ENCODE results near the gene CARD10. TPM values are rescaled to one million over a fixed set of nuclear protein-coding genes. Genes with fewer than 3 reads are reported as not detected.

CARD10 gene
- total RNA-seq, 1 donor from 2014 or later, result 57.1 TPM

- no peak for DNase-seq (ENCODE audit: low read depth in 2 of 2)
Observed at GRCh38 chr22:37467391-37467955, 51.7 kb downstream of the CARD10 start.

- DNase-seq (ENCODE audit: low read depth in 2 of 2), result peak; percentile 22 to 58
Observed at GRCh38 chr22:37464181-37464580, 55.0 kb downstream of the CARD10 start.

- peak; percentile 33 to 46 for DNase-seq (ENCODE audit: low read depth in 2 of 2)
Observed at GRCh38 chr22:37462983-37463382, 56.2 kb downstream of the CARD10 start.

- no peak for DNase-seq (ENCODE audit: low read depth in 2 of 2)
Observed at GRCh38 chr22:37462436-37462835, 56.8 kb downstream of the CARD10 start.

GRCh38 chr22:37461961-37462360 lies 57.3 kb downstream of the CARD10 start:
- no peak for DNase-seq (ENCODE audit: low read depth in 2 of 2)

GRCh38 chr22:37460684-37461083 lies 58.5 kb downstream of the CARD10 start:
- no peak for DNase-seq (ENCODE audit: low read depth in 2 of 2)

- no peak for DNase-seq (ENCODE audit: low read depth in 2 of 2)
Observed at GRCh38 chr22:37459206-37459605, 60.0 kb downstream of the CARD10 start.

- peak; percentile 58 to 74 for DNase-seq (ENCODE audit: low read depth in 2 of 2)
Observed at GRCh38 chr22:37457093-37457893, 61.9 kb downstream of the CARD10 start.

GRCh38 chr22:37456346-37456745 lies 62.9 kb downstream of the CARD10 start:
- DNase-seq (ENCODE audit: low read depth in 2 of 2), result no peak

- DNase-seq (ENCODE audit: low read depth in 2 of 2), result no peak
Observed at GRCh38 chr22:37455896-37456295, 63.3 kb downstream of the CARD10 start.

GRCh38 chr22:37454857-37455686 lies 64.1 kb downstream of the CARD10 start:
- peak; percentile 73 to 74 for DNase-seq (ENCODE audit: low read depth in 2 of 2)

- DNase-seq (ENCODE audit: low read depth in 2 of 2), result no peak
Observed at GRCh38 chr22:37453696-37454095, 65.5 kb downstream of the CARD10 start.

GRCh38 chr22:37451218-37451617 lies 68.0 kb downstream of the CARD10 start:
- DNase-seq (ENCODE audit: low read depth in 2 of 2), result no peak

GRCh38 chr22:37449331-37450001 lies 69.7 kb downstream of the CARD10 start:
- no peak for DNase-seq (ENCODE audit: low read depth in 2 of 2)

- no peak for DNase-seq (ENCODE audit: low read depth in 2 of 2)
Observed at GRCh38 chr22:37448516-37449127, 70.6 kb downstream of the CARD10 start.

- no peak for DNase-seq (ENCODE audit: low read depth in 2 of 2)
Observed at GRCh38 chr22:37445501-37445900, 73.7 kb downstream of the CARD10 start.

- DNase-seq (ENCODE audit: low read depth in 2 of 2), result no peak
Observed at GRCh38 chr22:37443977-37444376, 75.2 kb downstream of the CARD10 start.

GRCh38 chr22:37443086-37443485 lies 76.1 kb downstream of the CARD10 start:
- DNase-seq (ENCODE audit: low read depth in 2 of 2), result no peak

GRCh38 chr22:37442537-37442936 lies 76.7 kb downstream of the CARD10 start:
- peak in 1 of 2 donors; percentile 48 for DNase-seq (ENCODE audit: low read depth in 2 of 2)

- no peak for DNase-seq (ENCODE audit: low read depth in 2 of 2)
Observed at GRCh38 chr22:37442135-37442534, 77.1 kb downstream of the CARD10 start.

- no peak for DNase-seq (ENCODE audit: low read depth in 2 of 2)
Observed at GRCh38 chr22:37440875-37441274, 78.3 kb downstream of the CARD10 start.

Measured in lung microvascular endothelial cell (primary cell).